Mucosa of gallbladder (tissue), 1 donor: ENCODE results near the gene C19orf25. TPM values are rescaled to one million over a fixed set of nuclear protein-coding genes. Genes with fewer than 3 reads are reported as not detected.
A peak's percentile ranks its signal among the peaks of the same experiment; 100 is the strongest.

Source experiments
- DNase-seq: peaks from one replicate; pipeline ENCODE4 v3.0.0-alpha.2; 2020; ENCODE audit warnings: low spot score
- total RNA-seq: library from RNA; stranded (reverse); gene quantifications from one replicate; pipeline ENCODE4 v1.2.1, GENCODE V29; 2021
- donor health status: DM: no; HTN: no; CAD: no.

C19orf25 gene
- total RNA-seq, 1 donor from 2014 or later = 41.6 TPM

DNA sequence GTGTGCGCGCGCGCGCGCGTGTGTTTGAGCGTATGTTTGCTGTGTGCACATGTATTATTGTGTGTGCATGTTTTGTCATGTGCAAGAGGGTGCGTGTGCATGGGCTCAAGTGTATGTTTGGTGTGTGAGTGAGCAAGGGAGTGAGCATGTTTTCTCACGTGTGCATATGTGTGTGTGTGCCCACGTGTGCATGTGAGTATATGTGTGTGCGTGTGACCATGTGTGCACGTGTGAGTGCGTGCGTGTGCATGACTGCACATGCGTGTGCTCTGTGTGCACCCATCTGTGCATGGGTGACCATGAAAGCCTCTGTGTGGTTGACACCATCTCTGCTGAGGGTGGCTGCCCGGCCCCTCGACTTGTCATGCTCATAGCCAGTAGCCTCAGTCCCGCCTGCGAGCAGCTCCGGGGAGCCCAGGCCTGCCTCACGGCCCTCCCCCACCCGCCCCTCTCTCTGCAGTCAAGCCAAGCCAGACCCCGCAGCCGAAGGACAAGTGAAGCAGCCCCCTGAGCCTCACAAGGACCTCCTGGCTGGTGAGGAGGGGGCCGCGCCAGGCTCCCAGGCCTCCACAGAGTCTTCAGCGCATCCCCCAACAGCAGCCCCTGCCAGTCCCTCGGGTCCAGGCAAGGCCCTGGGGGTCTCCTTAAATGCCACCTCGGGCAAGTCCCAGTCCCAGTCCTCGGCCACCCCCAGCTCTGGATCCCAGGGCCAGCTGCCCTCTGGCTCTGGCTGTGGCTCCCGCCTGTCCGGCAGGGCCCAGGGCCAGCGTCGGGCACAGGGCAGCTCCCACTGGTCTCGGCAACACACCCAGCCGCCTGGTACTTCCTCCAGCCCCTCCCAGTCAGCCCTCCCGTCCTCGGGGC, 17.9 kb upstream of the C19orf25 start:
- DNase-seq = no peak

DNA sequence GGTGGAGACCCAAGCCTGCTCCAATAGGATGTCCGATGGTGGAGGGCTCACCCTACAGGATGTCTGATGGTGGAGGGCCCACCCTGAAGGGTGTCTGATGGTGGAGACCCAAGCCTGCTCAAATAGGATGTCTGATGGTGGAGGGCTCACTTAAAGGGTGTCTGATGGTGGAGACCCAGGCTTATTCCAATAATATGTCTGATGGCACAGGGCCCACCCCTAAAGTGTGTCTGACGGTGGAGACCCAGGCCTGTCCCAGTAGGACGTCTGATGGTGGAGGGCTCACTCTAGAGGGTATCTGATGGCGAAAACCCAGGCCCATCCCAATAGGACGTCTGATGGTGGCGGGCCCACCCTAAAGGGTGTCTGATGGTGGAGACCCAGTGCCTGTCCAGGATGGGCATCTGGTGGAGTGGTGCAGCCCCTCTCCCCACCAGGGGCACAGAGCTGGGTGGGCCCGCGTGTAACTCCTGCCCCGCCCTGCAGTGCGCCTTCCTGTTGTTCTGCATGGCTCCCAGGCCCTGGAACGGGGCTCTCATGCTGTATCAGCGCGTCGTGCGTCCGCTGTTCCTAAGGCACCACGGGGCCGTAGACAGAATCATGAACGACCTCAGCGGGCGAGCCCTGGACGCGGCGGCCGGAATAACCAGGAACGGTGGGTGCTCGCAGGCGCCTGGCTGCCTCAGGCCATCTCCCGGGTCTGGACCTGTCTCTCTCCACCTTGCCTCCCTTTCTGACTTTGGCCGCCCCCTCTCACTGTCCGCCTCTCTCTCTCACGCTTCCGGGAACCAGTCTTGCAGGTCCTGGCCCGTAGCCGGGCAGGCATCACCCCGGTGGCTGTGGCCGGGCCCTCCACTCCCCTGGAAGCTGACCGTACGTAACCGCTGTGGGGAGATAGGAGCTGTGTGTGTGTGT, 17.0 kb upstream of the C19orf25 start:
- no peak for DNase-seq

DNA sequence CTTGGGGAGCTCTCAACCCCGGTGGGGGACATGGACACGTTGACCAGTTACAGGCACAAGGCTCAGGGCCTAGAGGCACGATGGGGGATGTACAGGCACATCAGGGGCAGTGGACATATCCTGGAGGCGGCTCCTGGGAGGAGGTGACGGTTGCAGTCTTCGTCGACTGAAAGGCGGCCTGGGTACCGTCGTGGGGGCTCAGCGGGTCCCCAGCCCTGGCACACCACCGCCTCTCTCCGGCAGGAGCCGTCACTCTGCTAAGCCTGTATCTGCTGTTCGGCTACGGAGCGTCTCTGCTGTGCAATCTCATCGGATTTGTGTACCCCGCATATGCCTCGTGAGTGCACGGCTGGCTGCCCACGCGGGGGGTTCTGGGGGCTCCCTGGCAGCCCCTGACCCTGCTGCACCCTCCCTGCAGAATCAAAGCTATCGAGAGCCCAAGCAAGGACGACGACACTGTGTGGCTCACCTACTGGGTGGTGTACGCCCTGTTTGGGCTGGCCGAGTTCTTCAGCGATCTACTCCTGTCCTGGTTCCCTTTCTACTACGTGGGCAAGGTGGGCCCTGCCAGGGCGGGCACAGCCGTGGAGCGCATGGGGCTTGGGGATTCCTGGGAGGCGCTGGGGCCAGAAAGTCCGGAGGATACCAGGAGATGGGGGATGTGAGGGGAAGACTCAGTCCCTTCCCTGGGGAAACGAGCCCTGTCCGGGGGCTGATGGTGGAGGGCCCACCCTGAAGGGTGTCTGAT, 16.2 kb upstream of the C19orf25 start:
- no peak for DNase-seq

DNA sequence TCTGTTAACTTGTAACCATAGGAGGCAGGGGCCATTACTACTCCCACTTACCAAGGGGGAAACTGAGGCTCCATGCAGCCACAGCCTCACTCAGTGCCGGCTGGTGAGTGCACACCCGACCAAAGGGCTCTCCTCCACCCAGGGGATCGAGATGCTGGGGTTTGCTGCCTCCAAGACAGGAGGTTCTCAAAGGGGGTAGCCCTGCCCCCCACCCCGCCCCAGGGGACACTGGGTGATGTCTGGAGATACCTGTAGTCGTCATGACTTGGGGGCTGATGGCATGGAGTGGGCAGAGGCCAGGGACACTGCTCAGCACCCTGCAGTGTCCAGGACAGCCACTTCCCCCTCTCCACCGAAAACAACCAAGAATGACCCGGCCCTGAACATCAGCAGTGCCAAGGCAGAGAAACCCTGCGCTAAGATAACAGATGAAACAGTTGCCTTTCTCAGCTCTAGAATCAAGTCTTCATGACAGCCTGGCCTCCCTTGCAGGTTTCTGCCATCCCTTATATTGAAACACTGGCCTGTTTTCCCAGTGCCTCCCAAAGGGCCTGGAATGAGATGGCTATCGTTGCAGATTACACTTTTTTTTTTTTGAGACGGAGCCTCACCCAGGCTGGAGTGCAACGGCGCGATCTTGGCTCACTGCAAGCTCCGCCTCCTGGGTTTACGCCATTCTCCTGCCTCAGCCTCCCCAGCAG, 15.2 kb upstream of the C19orf25 start:
- DNase-seq = no peak

DNA sequence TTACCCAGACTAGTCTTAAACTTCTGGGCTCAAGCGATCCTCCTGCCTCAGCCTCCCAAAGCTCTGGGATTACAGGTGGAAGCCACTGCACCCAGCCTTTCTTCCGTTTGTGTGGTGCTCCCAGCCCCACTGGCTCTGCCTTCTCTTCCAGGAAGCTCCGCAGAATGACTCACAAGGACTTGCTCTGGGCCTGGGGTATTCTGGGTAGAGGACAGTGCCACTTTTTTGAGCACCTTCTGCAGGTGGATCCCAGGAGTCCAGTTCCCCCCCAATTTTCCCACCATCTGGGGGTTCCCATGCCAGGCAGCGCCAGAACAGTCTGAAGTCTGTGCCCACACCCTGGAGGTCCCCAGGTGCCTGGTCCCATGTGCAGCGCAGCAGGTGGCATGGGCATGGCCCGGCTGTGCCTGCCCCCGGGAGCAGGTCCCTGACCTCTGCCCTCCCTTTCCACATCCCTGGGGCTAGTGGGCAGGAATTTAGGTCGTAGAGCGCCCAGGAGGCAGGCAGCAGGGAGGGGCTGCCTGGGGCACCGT, 13.5 kb upstream of the C19orf25 start:
- DNase-seq = no peak

DNA sequence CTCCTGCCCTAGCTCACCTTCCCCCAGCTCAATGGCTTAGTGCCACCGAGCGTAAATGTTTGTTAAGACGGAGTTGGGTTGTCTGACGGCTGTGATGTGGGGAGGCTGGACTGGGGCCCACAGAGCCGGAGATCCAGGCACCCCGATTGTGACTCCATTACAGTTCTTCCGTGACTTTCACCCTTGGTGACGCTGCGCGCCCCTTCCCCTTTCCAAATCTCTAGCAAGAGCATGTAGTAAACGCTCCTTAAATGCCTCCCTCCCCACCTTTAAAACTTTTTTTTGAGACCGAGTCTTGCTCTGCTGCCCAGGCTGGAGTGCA, 12.8 kb upstream of the C19orf25 start:
- no peak for DNase-seq

DNA sequence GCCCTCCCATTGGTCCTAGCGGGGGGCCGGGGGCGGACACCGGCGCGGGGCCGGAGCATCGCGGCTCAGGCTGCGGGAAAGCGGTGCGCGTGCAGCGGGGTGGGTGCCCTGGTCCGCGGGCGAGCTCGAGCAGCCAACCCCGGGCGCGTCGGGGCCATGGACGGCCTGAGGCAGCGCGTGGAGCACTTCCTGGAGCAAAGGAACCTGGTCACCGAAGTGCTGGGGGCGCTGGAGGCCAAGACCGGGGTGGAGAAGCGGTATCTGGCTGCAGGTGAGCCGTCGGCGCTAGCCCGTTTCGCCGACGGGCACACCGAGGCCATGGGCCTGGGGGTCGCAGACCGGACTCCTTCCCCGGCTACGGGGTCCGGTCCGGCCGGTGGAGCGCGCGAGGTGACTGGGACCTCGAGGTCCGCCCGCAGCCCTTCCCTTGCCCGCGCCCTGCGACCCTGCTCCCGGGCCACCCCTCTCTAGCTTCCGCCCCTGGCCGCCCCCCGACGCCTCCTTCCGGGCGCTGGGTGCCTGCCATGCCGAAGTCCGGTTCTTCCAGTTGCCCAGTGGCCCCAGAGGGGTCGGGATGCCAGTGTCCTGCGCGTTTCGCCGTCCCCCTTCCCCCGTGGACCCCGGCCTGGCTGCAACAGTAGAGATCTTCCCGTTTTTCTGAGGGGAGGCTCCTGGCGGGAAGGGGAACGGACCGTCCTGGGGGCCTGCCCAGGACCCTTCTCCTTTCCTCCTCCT, 12.3 kb upstream of the C19orf25 start, which contains the start of gene REEP6:
REEP6 (plus strand) TSS at position 68 of the 735 bp plus-strand sequence; CDS start at position 157, 89 bp downstream.
- no peak for DNase-seq

DNA sequence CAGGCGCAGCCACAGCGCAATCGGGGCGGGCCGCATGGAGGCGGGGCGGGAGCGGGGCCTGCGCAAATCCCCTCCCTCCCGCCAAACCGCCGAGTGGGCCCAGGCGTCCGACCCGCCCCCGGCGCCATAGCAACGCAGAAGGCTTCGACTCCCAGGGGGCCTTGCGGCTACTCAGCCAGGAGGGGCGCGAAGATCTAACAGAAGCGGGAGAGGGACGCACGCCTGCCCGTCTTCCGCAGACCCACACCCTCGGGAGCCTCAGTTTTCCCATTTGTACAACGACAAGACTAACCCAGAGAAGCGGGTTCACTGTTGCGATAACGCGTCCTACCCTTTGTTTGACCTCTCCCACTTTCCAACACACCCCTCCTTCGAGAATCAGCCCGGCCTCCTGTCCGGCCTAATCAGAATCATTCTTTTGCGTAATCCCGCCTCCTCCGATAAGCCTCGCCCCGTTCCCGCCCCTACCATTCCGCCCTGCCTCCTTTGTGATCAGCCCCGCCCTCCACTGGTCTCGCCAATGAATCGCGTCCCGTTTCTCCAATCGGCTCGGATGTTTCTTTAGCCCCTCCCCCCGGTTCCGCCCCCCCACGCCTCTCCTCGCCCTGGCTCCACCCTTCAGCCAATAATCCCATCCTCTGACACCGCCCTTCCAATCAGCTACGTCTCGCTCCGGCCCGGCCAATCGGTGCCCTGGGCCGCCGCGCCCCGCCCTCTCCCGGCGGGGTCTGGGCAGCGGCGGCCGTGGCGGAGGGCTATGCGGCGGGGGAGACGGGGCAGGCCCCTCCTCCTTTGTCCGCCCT, 11.5 kb upstream of the C19orf25 start, which contains the start of gene PCSK4:
PCSK4 (minus strand) TSS at position 40 of the 803 bp plus-strand sequence; CDS start at position 36, 4 bp downstream.
- peak; percentile 99 for DNase-seq

DNA sequence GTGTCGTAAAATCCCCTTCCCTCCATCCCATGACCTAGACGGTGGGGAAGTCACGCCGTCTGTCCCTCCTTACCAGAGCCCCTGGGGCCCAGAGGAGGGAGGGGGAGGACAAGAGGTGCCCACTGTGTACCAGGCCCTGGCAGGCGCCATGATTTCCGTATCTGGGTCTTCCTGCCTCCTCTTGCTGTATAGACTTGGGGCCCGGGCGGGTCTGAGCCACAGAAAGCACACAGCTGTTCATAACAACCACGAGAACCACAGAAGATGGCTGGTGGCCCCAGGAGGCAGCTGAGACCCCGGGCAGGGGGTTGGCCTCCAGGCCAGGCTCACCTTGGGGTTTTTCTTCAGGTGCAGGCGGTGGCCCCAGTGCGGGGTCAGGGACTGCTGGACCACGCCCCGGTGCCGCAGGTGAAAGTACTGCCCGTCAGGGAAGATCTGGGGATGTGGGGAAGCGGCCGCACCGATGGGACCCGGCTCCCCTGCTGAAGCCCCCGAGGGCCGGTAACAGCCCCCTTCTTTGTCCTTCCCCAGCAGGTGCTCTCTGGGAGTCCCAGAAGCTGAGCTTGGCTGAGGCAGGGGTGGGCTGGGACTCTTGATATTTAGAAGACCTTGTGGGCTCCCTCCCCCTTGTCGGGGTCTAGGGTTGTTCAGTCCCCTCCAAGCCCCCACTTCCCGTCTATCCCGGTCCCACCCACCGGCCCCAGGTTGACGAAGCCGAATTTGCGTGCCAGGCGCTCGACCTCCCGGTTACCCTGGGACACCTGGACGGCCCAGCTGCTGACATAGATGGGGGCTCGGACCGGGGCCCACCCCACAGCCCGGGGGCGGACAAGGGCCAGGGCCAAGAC, 10.7 kb upstream of the C19orf25 start:
- no peak for DNase-seq

DNA sequence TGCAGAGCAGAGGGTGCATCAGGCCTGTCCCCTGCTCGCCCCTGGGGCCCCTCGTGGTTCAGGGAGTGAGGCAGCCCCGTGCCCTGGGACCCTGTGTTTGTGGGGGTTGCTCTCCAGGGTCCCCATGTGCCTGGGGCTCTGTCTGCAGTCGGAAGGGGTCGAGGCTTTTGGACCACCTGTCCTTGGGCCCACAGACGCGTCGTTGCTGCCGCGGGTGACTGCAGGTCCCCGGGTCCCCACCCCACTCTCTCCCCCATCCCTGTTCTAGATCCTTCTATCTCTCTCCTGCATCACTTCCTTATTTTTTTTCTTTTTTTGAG, 9.2 kb upstream of the C19orf25 start:
- no peak for DNase-seq

DNA sequence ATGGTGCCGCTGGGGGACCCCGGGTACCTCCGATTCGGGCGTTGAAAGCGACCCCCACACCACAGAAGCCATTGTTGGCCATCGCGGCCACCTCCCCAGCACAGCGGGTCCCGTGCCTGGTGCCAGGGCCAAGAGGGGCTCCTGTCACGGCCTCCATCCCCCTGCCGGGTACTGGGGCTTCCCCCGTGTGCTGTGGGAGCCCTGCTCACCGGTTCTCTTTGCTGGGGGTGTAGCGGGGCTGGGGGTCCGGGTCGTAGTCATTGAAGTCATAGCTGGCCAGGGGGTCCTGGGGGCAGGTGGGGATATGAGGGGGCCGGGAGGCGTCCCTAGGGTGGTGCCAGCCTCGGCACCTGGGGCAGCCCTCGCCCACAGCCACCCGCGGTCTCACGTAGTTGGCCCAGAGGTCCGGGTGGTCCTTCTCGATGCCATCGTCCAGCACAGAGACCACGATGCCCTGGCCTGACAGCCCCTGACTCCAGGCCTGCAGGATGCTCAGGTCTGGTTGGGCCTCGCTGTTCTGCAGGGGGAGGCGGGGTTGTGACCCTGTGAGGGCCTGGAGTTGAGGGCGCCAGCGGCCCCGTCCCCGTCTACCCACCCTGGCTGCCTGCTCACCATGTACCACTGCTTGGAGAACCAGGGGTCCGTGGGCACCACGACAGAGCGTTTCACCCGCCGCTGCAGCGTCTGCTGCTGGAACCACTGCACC, 8.7 kb upstream of the C19orf25 start:
- DNase-seq = no peak

DNA sequence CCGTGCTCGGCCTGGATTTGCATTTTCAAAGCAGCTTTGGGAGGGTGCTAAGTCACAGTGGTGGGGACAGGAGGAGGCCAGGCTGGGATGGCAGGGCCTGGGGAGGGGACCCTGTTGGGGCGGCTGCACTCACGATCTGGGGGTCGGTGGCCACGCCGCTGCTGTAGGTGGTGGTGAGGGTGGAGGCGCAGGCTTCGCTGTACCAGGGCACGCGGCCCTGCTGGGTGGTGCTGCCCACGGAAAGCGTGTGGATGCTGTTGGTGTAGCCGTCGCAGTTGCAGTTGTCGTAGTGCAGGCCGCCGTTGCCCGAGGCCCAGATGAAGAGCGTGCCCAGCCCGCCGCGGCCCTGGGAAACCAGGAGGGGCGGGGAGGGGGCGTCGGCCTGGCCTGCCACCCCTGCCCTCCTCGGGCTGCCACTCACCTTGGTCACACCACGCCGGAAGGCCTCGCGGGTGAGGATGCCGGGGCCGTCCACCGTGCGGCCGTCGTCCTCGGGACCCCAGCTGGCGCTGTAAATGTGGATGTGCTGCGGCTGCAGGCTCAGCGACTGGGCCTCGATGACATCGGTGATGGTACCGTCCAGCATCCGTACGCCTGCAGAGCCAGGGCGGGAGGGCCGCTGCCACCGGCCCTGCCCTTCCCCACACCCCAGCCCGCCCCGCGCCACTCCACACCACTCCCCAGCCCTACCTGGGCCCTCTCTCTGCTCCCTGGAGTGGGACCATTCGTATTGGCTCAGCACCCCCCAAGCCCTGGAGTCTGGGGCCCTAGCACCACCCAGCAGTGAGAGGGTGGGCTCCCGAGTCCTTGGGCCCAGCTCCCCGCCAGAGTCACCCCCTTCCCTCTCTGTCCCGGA, 7.9 kb upstream of the C19orf25 start:
- no peak for DNase-seq

DNA sequence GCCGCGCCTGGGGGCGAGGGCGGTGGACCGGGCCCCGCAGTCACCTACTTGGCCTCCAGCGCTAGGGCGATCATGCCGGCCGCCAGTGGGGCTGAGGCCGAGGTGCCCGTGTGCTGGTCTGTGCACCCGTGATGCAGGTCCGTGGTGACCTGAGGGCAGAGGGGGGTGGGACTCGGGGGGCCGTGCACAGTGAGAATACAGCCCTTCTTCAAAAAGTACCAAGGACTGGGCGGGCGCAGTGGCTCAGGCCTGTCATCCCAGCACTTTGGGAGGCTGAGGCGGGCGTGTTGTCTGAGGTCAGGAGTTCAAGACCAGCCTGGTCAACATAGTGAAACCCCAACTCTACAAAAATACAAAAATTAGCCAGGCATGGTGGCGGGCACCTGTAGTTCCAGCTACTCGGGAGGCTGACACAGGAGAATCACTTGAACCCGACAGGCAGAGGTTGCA, 5.0 kb upstream of the C19orf25 start:
- DNase-seq = no peak

DNA sequence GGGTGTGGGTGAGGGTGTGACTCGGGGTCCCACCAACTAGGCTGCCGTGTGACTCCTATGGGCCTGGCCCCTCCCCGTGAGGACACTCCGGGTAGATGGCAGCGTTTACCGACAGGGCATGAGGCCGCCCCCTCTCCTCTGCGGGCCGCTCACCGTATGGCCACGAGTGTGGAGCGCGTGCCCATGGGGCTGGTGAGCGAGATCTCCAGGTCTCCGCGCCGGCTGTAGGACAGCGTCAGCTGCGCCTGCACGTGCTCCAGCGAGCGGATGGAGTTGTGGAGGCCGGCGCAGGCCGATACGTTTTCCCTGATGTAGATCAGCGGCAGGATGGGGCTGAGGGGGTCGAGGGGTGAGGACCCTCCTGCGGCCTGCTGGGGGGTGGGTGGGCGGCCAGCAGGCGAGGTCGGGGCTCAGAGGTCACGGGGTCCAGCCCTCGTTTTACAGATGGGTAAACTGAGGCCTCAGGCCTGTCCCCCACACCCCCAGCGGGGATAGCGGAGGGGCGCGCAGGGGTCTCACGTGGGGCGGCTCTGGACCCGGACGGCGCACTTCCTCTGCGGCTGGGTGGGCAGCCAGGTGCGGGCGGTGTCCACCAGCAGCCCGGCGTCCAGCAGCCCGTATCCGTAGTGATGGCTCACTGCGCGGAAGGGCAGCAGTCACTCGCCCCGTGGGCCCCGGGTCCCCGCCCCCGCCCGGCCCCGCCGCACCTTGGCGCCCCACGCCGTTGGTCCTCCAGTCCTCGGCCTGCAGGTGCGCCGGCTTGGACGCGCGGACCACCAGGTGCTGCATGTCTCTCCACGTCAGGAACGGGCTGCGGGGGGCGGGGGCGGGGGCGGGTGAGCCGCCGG, 4.3 kb upstream of the C19orf25 start:
- no peak for DNase-seq

DNA sequence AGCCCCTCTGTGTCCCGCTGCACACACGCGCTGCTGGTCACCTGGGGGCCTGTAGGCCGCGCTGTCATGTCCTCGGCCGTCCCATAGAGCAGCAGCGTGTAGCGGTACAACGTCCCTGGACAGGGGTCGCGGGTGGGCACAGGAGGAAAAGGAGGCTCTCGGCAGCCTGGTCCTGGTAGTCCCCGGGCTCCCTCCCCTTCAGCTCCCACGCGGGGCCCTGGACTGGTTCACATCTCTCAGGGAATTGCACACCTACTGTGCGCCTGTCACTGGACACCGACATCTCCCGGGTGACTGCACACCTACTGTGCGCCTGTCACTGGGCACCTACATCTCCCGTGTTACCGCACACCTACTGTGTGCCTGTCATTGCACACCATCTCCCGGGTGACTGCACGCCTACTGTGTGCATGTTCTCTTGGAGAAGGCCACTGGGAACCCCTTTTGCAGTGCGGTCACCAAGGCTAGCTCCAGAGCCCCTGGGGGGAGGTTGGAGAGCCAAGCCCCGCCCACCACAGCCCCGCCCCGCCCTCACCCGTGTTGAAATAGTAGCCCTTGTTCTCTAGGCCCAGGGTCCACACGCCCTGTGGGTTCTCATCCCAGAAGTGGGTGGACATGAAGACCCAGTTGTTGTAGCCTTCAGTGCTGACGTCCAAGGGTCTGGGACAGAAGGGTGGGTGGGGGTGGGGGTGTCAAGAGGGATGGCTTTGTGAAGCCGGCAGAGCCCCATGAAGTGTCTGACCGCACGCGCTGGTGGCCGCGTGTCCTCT, 3.5 kb upstream of the C19orf25 start:
- DNase-seq = no peak
